GM18909 (cell line): ENCODE measurements around the gene DENND4C.
A peak's percentile ranks its signal among the peaks of the same experiment; 100 is the strongest.
"Not testable (repeated sequence)": the region's sequence is repeated elsewhere in the genome, so short reads cannot be mapped to it uniquely, and the experiment has no call there.

Source experiments
- ATAC-seq: cut with Tn5 transposase; IDR thresholded peaks from one replicate; pipeline ENCODE4 v1.9.1; 2021; ENCODE audit warnings: mild to moderate bottlenecking; ENCODE audit not compliant: unreplicated experiment, poor library complexity

DENND4C gene

GRCh38 chr9:19342947-19343346, 112.5 kb downstream of the DENND4C start:
- no peak for ATAC-seq

- ATAC-seq, result no peak
These were observed 128.2 kb downstream of the DENND4C start for GRCh38 chr9:19358701-19359100.

GRCh38 chr9:19369107-19369506, 138.6 kb downstream of the DENND4C start:
- ATAC-seq, result no peak

GRCh38 chr9:19371942-19372341, 141.4 kb downstream of the DENND4C start:
- no peak for ATAC-seq

- ATAC-seq, result no peak
These were observed 142.1 kb downstream of the DENND4C start for GRCh38 chr9:19372567-19372966.

- ATAC-seq, result no peak
These were observed 143.0 kb downstream of the DENND4C start for GRCh38 chr9:19373527-19373926.

- ATAC-seq, result no peak
These were observed 145.0 kb downstream of the DENND4C start for GRCh38 chr9:19375538-19375937.

- ATAC-seq, result no peak
These were observed 146.4 kb downstream of the DENND4C start for GRCh38 chr9:19376931-19377330.

GRCh38 chr9:19378164-19378563, 147.7 kb downstream of the DENND4C start:
- ATAC-seq, result no peak

- no peak for ATAC-seq
These were observed 148.2 kb downstream of the DENND4C start for GRCh38 chr9:19378647-19379046.

- ATAC-seq, result no peak
These were observed 148.8 kb downstream of the DENND4C start for GRCh38 chr9:19379283-19379682.

- peak; percentile 33 for ATAC-seq
These were observed 149.2 kb downstream of the DENND4C start for GRCh38 chr9:19379697-19380046.

- ATAC-seq, result no peak
These were observed 150.3 kb downstream of the DENND4C start for GRCh38 chr9:19380826-19381075.

- no peak for ATAC-seq
These were observed 151.2 kb downstream of the DENND4C start for GRCh38 chr9:19381656-19382055.

- ATAC-seq, result not testable (repeated sequence)
These were observed 154.7 kb downstream of the DENND4C start for GRCh38 chr9:19385212-19385611.

GRCh38 chr9:19385786-19386501, 155.5 kb downstream of the DENND4C start:
- ATAC-seq, result no peak

GRCh38 chr9:19386502-19387044, 156.1 kb downstream of the DENND4C start:
- no peak for ATAC-seq

- ATAC-seq, result no peak
These were observed 156.8 kb downstream of the DENND4C start for GRCh38 chr9:19387317-19387716.

- ATAC-seq, result not testable (repeated sequence)
These were observed 159.0 kb downstream of the DENND4C start for GRCh38 chr9:19389539-19389938.

GRCh38 chr9:19397845-19398244, 167.4 kb downstream of the DENND4C start:
- no peak for ATAC-seq

- ATAC-seq, result not testable (repeated sequence)
These were observed 172.7 kb downstream of the DENND4C start for GRCh38 chr9:19403231-19403630.

GRCh38 chr9:19404283-19405075, 174.0 kb downstream of the DENND4C start:
- ATAC-seq, result no peak
